ENCODE data around the gene KCNG2. TPM values are rescaled to one million over a fixed set of nuclear protein-coding genes. Genes with fewer than 3 reads are reported as not detected.

The KCNG2 gene
- total and polyA plus RNA-seq, 9 of the 15 experiments (the other 6 are each of a cell fraction or from before 2014, with no cell fraction given), result not detected

DNA sequence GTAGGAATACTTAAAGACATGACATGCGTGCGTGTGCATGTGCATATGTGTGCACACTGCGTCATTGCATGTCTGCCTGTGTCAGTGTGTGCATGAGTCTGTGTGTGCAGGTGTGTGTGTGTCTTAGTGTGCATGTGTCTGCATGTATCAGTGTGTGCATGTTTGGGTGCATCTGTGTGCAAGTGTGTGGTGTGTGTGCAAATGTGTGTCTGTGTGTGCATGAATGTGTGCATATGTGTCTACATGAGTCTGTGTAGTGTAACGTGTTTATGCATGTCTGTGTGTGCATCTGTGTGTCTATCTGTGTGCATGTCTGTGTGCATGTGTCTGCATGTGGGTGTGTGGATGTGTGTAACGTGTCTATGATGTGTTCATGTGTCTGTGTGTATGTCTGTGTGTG lies 30.5 kb downstream of the KCNG2 start:
- CTCF ChIA-PET (ENCODE audit: low intra/inter-chr PET ratio), result no interaction called here
- no peaks in the 10 kb centered on the region for H3K36me3 ChIP-seq (ENCODE audit: control insufficient read depth, insufficient read depth, low read length)
- H4K20me1 ChIP-seq (replicated peaks; ENCODE audit: control insufficient read depth, insufficient read depth, low read length), result no peaks in the 10 kb centered on the region
- H3K79me2 ChIP-seq (ENCODE audit: control insufficient read depth, insufficient read depth, low read length), result no peaks in the 10 kb centered on the region
- H3K4me3 ChIP-seq, result no peak overlapping the region
- DNase-seq (ENCODE audit: extremely low read depth in 1 of 4, low spot score in 3 of 4) (no peak), ATAC-seq (no peak), FAIRE-seq (no peak)
- in situ Hi-C loops (cut with MboI), result no loop called here
- H3K27ac ChIP-seq (ENCODE audit: extremely low read depth, low read depth, low read length), result no peak overlapping the region
- peaks cover 0 to 5% of the 10 kb centered on the region in 2 experiments; a peak in 1 of 5 replicates for H3K4me1 ChIP-seq (replicated peaks in 1 of 2; ENCODE audit: control insufficient read depth in 2 of 2, insufficient read depth in 2 of 2, low read length in 2 of 2)
- H3K27me3 ChIP-seq (ENCODE audit: control insufficient read depth in 2 of 2, insufficient read depth in 2 of 2, low read length in 2 of 2), result peaks cover 2 to 21% of the 10 kb centered on the region in 2 experiments; a peak in 3 of 5 replicates
- POLR2A ChIA-PET, result no interaction called here
- no peak overlapping the region for H3K4me2 ChIP-seq (ENCODE audit: insufficient read depth, low read length)
- intact Hi-C loops (cut with micrococcal nuclease), result no loop called here
- H3K9me1 ChIP-seq (ENCODE audit: control insufficient read depth, insufficient read depth, low read length), result no peaks in the 10 kb centered on the region
- no peak overlapping the region for H3K9ac ChIP-seq (ENCODE audit: insufficient read depth in 1 of 2, low read depth in 2 of 2, low read length in 2 of 2)
- no peak overlapping the region for H2AFZ ChIP-seq (ENCODE audit: low read depth, low read length)
- H3K9me3 ChIP-seq (replicated peaks; ENCODE audit: control insufficient read depth, insufficient read depth, low read depth, low read length), result no peaks in the 10 kb centered on the region
- no TSS peak for BruUV-seq (replicated peaks)
- WGBS (ENCODE audit: insufficient coverage, low coverage, missing lambda C conversion rate), result 0% methylated on average over 5 of the region's 5 CpGs
- no peak for TF ChIP-seq BDP1 (IDR thresholded peaks at IDR 0.05; ENCODE audit: insufficient read depth, insufficient read length)
- TF ChIP-seq ARID3A (IDR thresholded peaks at IDR 0.05; ENCODE audit: borderline replicate concordance, low read depth, low read length), result no peak
- no peak for TF ChIP-seq MYBL2 (IDR thresholded peaks at IDR 0.05; ENCODE audit: low read depth)
- TF ChIP-seq MYBL2 (CRISPR knock-in tag; IDR thresholded peaks at IDR 0.05; ENCODE audit: borderline replicate concordance), result no peak
- TF ChIP-seq DACH1 (IDR thresholded peaks at IDR 0.05; ENCODE audit: partially characterized antibody), result no peak
- TF ChIP-seq CBFA2T2 (conservative IDR thresholded peaks at IDR 0.05), result no peak
- no peak for TF ChIP-seq NRF1 (conservative IDR thresholded peaks at IDR 0.05 in 1 of 2, IDR thresholded peaks at IDR 0.05 in 1 of 2)
- TF ChIP-seq SETDB1 (IDR thresholded peaks at IDR 0.05; ENCODE audit: low read length), result no peak
- no peak for TF ChIP-seq EZH2 (IDR thresholded peaks at IDR 0.05; ENCODE audit: borderline replicate concordance, low read depth, low read length)
- TF ChIP-seq PCBP1 (IDR thresholded peaks at IDR 0.05; ENCODE audit: low read depth, low read length, poor library complexity, severe bottlenecking), result no peak
- no peak for TF ChIP-seq AFF4 (CRISPR knock-in tag; IDR thresholded peaks at IDR 0.05)
- TF ChIP-seq POLR3G (IDR thresholded peaks at IDR 0.05; ENCODE audit: extremely low read depth, insufficient read length, insufficient replicate concordance), result no peak
- TF ChIP-seq PHF21A (IDR thresholded peaks at IDR 0.05; ENCODE audit: borderline replicate concordance, low read depth), result no peak
- TF ChIP-seq GMEB1 (CRISPR knock-in tag; IDR thresholded peaks at IDR 0.05), result no peak
- no peak for TF ChIP-seq KLF6 (CRISPR knock-in tag; IDR thresholded peaks at IDR 0.05; ENCODE audit: borderline replicate concordance)
- TF ChIP-seq CGGBP1 (CRISPR knock-in tag; IDR thresholded peaks at IDR 0.05), result no peak
- TF ChIP-seq TCFL5 (CRISPR knock-in tag; conservative IDR thresholded peaks at IDR 0.05), result no peak

All from K562 (cell line).